Measurements from ENCODE around the gene CAMK2N1. TPM values are rescaled to one million over a fixed set of nuclear protein-coding genes. Genes with fewer than 3 reads are reported as not detected.
A peak's percentile ranks its signal among the peaks of the same experiment; 100 is the strongest.

CAMK2N1 gene
- total RNA-seq: 67.2 and 69.2 TPM in 2 replicates
- long read RNA-seq, partial matches to known transcripts: 4 of 4 reads
- long read RNA-seq, other reads (novel, unspliced or antisense): 0 of 4 reads

GRCh38 chr1:20485527-20486456 lies at the start of gene CAMK2N1:
TSS of gene CAMK2N1 (minus strand) at chr1:20486210. CDS start at chr1:20485379, 831 bp downstream.
- Mint-ChIP-seq H3K4me3 (ENCODE audit: low read depth) (peak within 1 kb of the TSS; percentile 94), H3K9me3 (ENCODE audit: low read depth) (no peaks in the 10 kb centered on the region), H3K27ac (peak within 1 kb of the TSS; percentile 97), H3K36me3 (ENCODE audit: insufficient read depth) (no peaks in the 10 kb centered on the region), H3K4me1 (ENCODE audit: low read depth) (peaks cover 29% of the 10 kb centered on the region), H3K27me3 (peaks cover 34% of the 10 kb centered on the region)
- no peak for TF ChIP-seq CTCF (IDR thresholded peaks at IDR 0.05; ENCODE audit: unreplicated experiment)
- peak; percentile 52 for DNase-seq (ENCODE audit: low spot score, unreplicated experiment)

GRCh38 chr1:20534659-20535417 lies 48.8 kb upstream of the CAMK2N1 start:
- H3K36me3 Mint-ChIP-seq (ENCODE audit: insufficient read depth): no peaks in the 10 kb centered on the region
- H3K27ac Mint-ChIP-seq: peak overlapping the region; percentile 34
- H3K9me3 Mint-ChIP-seq (ENCODE audit: low read depth): no peaks in the 10 kb centered on the region
- H3K4me3 Mint-ChIP-seq (ENCODE audit: low read depth): no peak overlapping the region
- H3K4me1 Mint-ChIP-seq (ENCODE audit: low read depth): peaks cover 21% of the 10 kb centered on the region
- DNase-seq (ENCODE audit: low spot score, unreplicated experiment): no peak
- H3K27me3 Mint-ChIP-seq: peaks cover 53% of the 10 kb centered on the region
- TF ChIP-seq CTCF (IDR thresholded peaks at IDR 0.05; ENCODE audit: unreplicated experiment): no peak

GRCh38 chr1:20533635-20534034 lies 47.6 kb upstream of the CAMK2N1 start:
- no peaks in the 10 kb centered on the region for H3K9me3 Mint-ChIP-seq (ENCODE audit: low read depth)
- DNase-seq (ENCODE audit: low spot score, unreplicated experiment): no peak

GRCh38 chr1:20530901-20531300 lies 44.9 kb upstream of the CAMK2N1 start:
- H3K4me1 Mint-ChIP-seq (ENCODE audit: low read depth): peaks cover 17% of the 10 kb centered on the region
- H3K4me3 Mint-ChIP-seq (ENCODE audit: low read depth): no peak overlapping the region
- peaks cover 57% of the 10 kb centered on the region for H3K27me3 Mint-ChIP-seq
- no peaks in the 10 kb centered on the region for H3K9me3 Mint-ChIP-seq (ENCODE audit: low read depth)
- H3K27ac Mint-ChIP-seq: no peak overlapping the region
- no peak for TF ChIP-seq CTCF (IDR thresholded peaks at IDR 0.05; ENCODE audit: unreplicated experiment)
- no peak for DNase-seq (ENCODE audit: low spot score, unreplicated experiment)
- no peaks in the 10 kb centered on the region for H3K36me3 Mint-ChIP-seq (ENCODE audit: insufficient read depth)

More at GRCh38 chr1:20533635-20534034, 47.6 kb upstream of the CAMK2N1 start:
- H3K36me3 Mint-ChIP-seq (ENCODE audit: insufficient read depth): no peaks in the 10 kb centered on the region
- H3K4me3 Mint-ChIP-seq (ENCODE audit: low read depth): no peak overlapping the region
- H3K27ac Mint-ChIP-seq: no peak overlapping the region
- H3K4me1 Mint-ChIP-seq (ENCODE audit: low read depth): peaks cover 21% of the 10 kb centered on the region
- peaks cover 50% of the 10 kb centered on the region for H3K27me3 Mint-ChIP-seq
- TF ChIP-seq CTCF (IDR thresholded peaks at IDR 0.05; ENCODE audit: unreplicated experiment): no peak

- Mint-ChIP-seq H3K27me3 (peaks cover 52% of the 10 kb centered on the region), H3K36me3 (ENCODE audit: insufficient read depth) (no peaks in the 10 kb centered on the region), H3K9me3 (ENCODE audit: low read depth) (no peaks in the 10 kb centered on the region), H3K4me1 (ENCODE audit: low read depth) (peaks cover 17% of the 10 kb centered on the region), H3K27ac (no peak overlapping the region), H3K4me3 (ENCODE audit: low read depth) (no peak overlapping the region)
- DNase-seq (ENCODE audit: low spot score, unreplicated experiment): no peak
- no peak for TF ChIP-seq CTCF (IDR thresholded peaks at IDR 0.05; ENCODE audit: unreplicated experiment)
Measured at GRCh38 chr1:20530306-20530705, 44.3 kb upstream of the CAMK2N1 start.

Data from progenitor cell of endocrine pancreas (in vitro differentiated cells).